Measurements from ENCODE around the gene EID2.

EID2 gene

DNA sequence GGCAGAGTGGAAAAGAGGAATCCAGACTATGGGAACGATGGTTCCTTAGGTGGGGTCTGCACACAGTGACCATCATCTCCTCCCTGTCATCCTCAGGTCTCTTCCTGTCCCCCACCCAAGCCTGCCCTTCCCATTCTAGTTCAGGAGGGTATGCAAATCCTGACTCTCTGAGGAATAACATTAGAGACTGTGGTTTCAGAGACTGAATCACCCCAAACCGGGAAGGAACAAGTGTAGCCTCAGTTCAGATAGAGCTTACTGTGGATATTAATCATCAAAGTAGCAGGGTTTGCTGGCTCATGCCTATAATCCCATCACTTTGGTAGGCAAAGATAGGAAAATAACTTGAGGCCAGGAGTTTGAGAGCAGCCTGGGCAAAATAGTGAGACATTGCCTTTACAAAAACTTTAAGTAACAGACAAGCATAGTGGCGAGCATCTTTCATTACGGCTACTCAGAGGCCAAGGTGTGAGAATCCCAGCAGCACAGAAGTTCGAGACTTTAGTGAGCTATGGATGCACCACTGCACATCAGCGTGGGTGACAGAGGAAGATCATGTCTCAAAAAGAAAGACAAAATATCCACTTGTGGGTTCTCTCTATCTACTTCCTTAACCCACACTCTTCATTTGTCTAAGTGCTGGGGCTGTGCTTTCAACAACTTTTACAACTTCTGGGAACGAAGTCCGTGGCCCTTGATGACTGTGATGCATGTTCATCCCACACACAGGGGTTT is 43.1 kb upstream of the EID2 start:
- H3K9me3 ChIP-seq (ENCODE audit: control insufficient read depth, insufficient read depth, low read length), result no peaks in the 10 kb centered on the region
- no peaks in the 10 kb centered on the region for H3K4me1 ChIP-seq (ENCODE audit: control insufficient read depth, low read length)
- no peaks in the 10 kb centered on the region for H3K9me2 ChIP-seq (replicated peaks; ENCODE audit: control insufficient read depth, low read length)
- H3K4me3 ChIP-seq (ENCODE audit: low read length), result no peak overlapping the region
- no peaks in the 10 kb centered on the region for H3F3A ChIP-seq (ENCODE audit: control insufficient read depth, insufficient read depth)
- H4K20me1 ChIP-seq (ENCODE audit: control insufficient read depth, insufficient read depth, low read depth, low read length), result no peaks in the 10 kb centered on the region
- no peaks in the 10 kb centered on the region for H3K36me3 ChIP-seq (ENCODE audit: control insufficient read depth, low read length)
- H3K27me3 ChIP-seq (ENCODE audit: control insufficient read depth, low read length), result peaks cover 32% of the 10 kb centered on the region
- no peak overlapping the region for H3K4me2 ChIP-seq (ENCODE audit: low read length)
- H3K27ac ChIP-seq (ENCODE audit: low read depth, low read length), result no peak overlapping the region
- no peaks in the 10 kb centered on the region for H3K79me2 ChIP-seq (ENCODE audit: control insufficient read depth, low read length)
- no peak for TF ChIP-seq EZH2phosphoT487 (IDR thresholded peaks at IDR 0.05; ENCODE audit: borderline replicate concordance, low read length)

DNA sequence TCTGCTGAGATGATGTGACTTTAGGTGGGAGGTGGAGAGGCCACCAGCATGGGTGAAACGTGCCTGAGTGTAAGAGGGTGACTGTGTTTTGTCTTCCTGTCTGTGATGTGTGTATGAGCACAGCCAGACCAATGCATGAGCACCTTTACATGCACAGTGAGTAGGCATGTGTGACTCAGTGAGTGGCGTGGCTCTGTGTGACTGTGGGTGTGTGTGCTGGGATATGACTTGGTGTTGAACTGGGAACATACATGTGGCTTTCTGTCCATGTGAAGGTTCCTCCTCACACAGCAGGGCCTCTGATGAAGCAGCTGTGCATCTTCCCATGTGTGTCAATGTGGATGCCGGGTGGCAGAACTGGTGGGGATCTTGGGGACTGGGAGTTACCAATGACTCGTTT is 42.5 kb upstream of the EID2 start:
- TF ChIP-seq, protein P1, sequence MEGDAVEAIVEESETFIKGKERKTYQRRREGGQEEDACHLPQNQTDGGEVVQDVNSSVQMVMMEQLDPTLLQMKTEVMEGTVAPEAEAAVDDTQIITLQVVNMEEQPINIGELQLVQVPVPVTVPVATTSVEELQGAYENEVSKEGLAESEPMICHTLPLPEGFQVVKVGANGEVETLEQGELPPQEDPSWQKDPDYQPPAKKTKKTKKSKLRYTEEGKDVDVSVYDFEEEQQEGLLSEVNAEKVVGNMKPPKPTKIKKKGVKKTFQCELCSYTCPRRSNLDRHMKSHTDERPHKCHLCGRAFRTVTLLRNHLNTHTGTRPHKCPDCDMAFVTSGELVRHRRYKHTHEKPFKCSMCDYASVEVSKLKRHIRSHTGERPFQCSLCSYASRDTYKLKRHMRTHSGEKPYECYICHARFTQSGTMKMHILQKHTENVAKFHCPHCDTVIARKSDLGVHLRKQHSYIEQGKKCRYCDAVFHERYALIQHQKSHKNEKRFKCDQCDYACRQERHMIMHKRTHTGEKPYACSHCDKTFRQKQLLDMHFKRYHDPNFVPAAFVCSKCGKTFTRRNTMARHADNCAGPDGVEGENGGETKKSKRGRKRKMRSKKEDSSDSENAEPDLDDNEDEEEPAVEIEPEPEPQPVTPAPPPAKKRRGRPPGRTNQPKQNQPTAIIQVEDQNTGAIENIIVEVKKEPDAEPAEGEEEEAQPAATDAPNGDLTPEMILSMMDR (IDR thresholded peaks at IDR 0.05; ENCODE audit: low read depth, low read length, poor library complexity, severe bottlenecking), result no peak
- no peak for TF ChIP-seq EZH2phosphoT487 (IDR thresholded peaks at IDR 0.05; ENCODE audit: borderline replicate concordance, low read length)
- Histone ChIP-seq H3K79me2 (ENCODE audit: control insufficient read depth, low read length) (no peaks in the 10 kb centered on the region), H3K4me3 (ENCODE audit: low read length) (no peak overlapping the region), H3K9me2 (replicated peaks; ENCODE audit: control insufficient read depth, low read length) (no peaks in the 10 kb centered on the region), H3K27ac (ENCODE audit: low read depth, low read length) (no peak overlapping the region), H3K27me3 (ENCODE audit: control insufficient read depth, low read length) (peaks cover 32% of the 10 kb centered on the region), H4K20me1 (ENCODE audit: control insufficient read depth, insufficient read depth, low read depth, low read length) (no peaks in the 10 kb centered on the region), H3K4me2 (ENCODE audit: low read length) (no peak overlapping the region), H3K4me1 (ENCODE audit: control insufficient read depth, low read length) (no peaks in the 10 kb centered on the region), H3K9me3 (ENCODE audit: control insufficient read depth, insufficient read depth, low read length) (no peaks in the 10 kb centered on the region), H3F3A (ENCODE audit: control insufficient read depth, insufficient read depth) (no peaks in the 10 kb centered on the region), H3K36me3 (ENCODE audit: control insufficient read depth, low read length) (no peaks in the 10 kb centered on the region)

DNA sequence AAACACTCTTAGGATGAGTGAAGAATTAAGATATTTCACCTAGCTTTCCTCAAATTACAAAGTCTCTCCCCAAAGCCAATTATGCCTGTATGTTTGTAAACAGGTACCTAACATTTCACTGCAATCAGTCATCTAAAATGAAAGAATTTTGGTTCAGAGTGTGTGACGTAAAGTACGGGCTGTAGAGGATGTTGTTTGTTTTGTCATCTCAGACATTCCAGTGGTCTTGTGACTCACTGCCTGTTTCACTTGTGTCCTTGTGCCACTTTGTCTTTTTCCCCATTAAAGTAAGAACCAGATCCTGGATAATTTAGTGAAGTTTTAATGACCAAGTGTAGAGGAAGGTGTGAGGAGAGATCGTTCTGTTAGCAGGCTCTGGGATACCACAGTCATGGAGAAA is 28.6 kb upstream of the EID2 start:
- Histone ChIP-seq H4K20me1 (ENCODE audit: control insufficient read depth, insufficient read depth, low read depth, low read length) (no peaks in the 10 kb centered on the region), H3K27ac (ENCODE audit: low read depth, low read length) (no peak overlapping the region), H3K9me3 (ENCODE audit: control insufficient read depth, insufficient read depth, low read length) (no peaks in the 10 kb centered on the region), H3F3A (ENCODE audit: control insufficient read depth, insufficient read depth) (no peaks in the 10 kb centered on the region), H3K27me3 (ENCODE audit: control insufficient read depth, low read length) (peaks cover 6% of the 10 kb centered on the region), H3K4me3 (ENCODE audit: low read length) (no peak overlapping the region), H3K36me3 (ENCODE audit: control insufficient read depth, low read length) (no peaks in the 10 kb centered on the region), H3K4me2 (ENCODE audit: low read length) (no peak overlapping the region), H3K9me2 (replicated peaks; ENCODE audit: control insufficient read depth, low read length) (no peaks in the 10 kb centered on the region), H3K79me2 (ENCODE audit: control insufficient read depth, low read length) (no peaks in the 10 kb centered on the region), H3K4me1 (ENCODE audit: control insufficient read depth, low read length) (no peaks in the 10 kb centered on the region)
- TF ChIP-seq, protein P1 (IDR thresholded peaks at IDR 0.05; ENCODE audit: low read depth, low read length, poor library complexity, severe bottlenecking), result no peak
- TF ChIP-seq EZH2phosphoT487 (IDR thresholded peaks at IDR 0.05; ENCODE audit: borderline replicate concordance, low read length), result no peak

DNA sequence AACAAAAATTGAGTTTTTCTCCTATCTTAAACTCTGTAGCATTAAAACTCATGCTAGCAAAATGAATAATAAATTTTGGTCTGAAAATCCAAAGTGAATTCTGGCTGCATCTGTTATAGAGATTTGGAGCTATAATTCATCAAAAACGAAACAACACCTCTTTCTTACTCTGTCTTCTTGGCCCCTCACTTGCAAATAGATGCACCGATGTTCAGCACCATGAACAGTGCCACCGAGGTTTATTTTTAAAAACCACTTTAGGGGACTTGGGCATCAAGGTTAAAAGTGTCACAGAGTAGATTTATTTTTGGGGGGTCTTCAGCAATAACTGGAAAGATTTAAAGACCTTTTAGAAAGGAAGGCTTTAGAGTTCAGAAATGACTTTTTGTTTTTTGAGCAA is 26.1 kb upstream of the EID2 start:
- Histone ChIP-seq H3K36me3 (ENCODE audit: control insufficient read depth, low read length) (no peaks in the 10 kb centered on the region), H3K27me3 (ENCODE audit: control insufficient read depth, low read length) (peaks cover 6% of the 10 kb centered on the region), H3K27ac (ENCODE audit: low read depth, low read length) (no peak overlapping the region)

More for the DNA sequence above, 26.1 kb upstream of the EID2 start:
- no peaks in the 10 kb centered on the region for H3K79me2 ChIP-seq (ENCODE audit: control insufficient read depth, low read length)
- H3F3A ChIP-seq (ENCODE audit: control insufficient read depth, insufficient read depth), result no peaks in the 10 kb centered on the region
- H3K9me2 ChIP-seq (replicated peaks; ENCODE audit: control insufficient read depth, low read length), result no peaks in the 10 kb centered on the region
- H3K4me2 ChIP-seq (ENCODE audit: low read length), result no peak overlapping the region
- TF ChIP-seq EZH2phosphoT487 (IDR thresholded peaks at IDR 0.05; ENCODE audit: borderline replicate concordance, low read length), result no peak
- TF ChIP-seq, protein P1 (IDR thresholded peaks at IDR 0.05; ENCODE audit: low read depth, low read length, poor library complexity, severe bottlenecking), result no peak
- H3K4me1 ChIP-seq (ENCODE audit: control insufficient read depth, low read length), result no peaks in the 10 kb centered on the region
- H3K4me3 ChIP-seq (ENCODE audit: low read length), result no peak overlapping the region
- no peaks in the 10 kb centered on the region for H4K20me1 ChIP-seq (ENCODE audit: control insufficient read depth, insufficient read depth, low read depth, low read length)
- H3K9me3 ChIP-seq (ENCODE audit: control insufficient read depth, insufficient read depth, low read length), result no peaks in the 10 kb centered on the region
